ENCODE results near the gene ETS2.

The ETS2 gene

DNA sequence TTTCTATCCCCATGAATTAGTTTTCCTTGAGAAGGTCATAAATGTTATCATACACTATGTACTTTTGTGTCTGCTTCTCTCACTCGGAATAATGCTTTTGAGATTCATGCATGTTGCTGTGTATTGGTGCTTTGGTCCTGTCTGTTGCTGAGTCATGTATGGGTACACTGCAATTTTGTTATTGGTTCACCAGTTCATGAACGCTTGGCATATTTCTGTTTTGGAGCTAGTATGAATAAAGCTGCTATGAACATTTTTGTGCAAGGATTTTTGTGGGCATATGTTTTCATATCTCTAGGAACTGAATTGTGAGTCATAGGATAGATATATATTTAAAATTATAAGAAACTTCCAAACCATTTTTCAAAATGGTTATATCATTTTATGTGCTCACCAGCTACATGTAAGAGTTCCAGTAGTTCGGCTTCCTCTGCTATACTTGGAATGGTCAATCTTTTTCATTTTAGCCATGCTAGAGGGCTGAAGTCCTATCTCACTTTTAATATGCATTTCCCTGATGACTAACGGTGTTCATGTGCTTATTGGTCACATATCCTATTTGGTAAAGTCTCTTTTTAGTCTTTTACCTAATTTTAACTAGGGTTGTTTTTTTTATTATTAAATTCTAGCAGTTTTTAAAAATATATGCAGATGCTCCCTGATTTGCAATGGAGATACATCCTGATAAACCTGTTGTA, 38.2 kb downstream of the ETS2 start:
- no peak for TF ChIP-seq RAD21 (IDR thresholded peaks at IDR 0.05; ENCODE audit: low read depth)
- TF ChIP-seq TEAD4 (IDR thresholded peaks at IDR 0.05) = no peak
- TF ChIP-seq NFIC (IDR thresholded peaks at IDR 0.05) = no peak
- TF ChIP-seq, protein P1, sequence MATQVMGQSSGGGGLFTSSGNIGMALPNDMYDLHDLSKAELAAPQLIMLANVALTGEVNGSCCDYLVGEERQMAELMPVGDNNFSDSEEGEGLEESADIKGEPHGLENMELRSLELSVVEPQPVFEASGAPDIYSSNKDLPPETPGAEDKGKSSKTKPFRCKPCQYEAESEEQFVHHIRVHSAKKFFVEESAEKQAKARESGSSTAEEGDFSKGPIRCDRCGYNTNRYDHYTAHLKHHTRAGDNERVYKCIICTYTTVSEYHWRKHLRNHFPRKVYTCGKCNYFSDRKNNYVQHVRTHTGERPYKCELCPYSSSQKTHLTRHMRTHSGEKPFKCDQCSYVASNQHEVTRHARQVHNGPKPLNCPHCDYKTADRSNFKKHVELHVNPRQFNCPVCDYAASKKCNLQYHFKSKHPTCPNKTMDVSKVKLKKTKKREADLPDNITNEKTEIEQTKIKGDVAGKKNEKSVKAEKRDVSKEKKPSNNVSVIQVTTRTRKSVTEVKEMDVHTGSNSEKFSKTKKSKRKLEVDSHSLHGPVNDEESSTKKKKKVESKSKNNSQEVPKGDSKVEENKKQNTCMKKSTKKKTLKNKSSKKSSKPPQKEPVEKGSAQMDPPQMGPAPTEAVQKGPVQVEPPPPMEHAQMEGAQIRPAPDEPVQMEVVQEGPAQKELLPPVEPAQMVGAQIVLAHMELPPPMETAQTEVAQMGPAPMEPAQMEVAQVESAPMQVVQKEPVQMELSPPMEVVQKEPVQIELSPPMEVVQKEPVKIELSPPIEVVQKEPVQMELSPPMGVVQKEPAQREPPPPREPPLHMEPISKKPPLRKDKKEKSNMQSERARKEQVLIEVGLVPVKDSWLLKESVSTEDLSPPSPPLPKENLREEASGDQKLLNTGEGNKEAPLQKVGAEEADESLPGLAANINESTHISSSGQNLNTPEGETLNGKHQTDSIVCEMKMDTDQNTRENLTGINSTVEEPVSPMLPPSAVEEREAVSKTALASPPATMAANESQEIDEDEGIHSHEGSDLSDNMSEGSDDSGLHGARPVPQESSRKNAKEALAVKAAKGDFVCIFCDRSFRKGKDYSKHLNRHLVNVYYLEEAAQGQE (IDR thresholded peaks at IDR 0.05; ENCODE audit: low read depth) = no peak
- TF ChIP-seq ZBTB7A (IDR thresholded peaks at IDR 0.05; ENCODE audit: low read depth) = no peak
- TF ChIP-seq EP300 (IDR thresholded peaks at IDR 0.05; ENCODE audit: borderline replicate concordance) = no peak
- TF ChIP-seq TAF1 (IDR thresholded peaks at IDR 0.05; ENCODE audit: low read depth) = no peak
- no peak for TF ChIP-seq FOXM1 (IDR thresholded peaks at IDR 0.05; ENCODE audit: borderline replicate concordance, low read depth)
- no peak for TF ChIP-seq CREB1 (IDR thresholded peaks at IDR 0.05; ENCODE audit: low read depth)
- TF ChIP-seq, protein P2, sequence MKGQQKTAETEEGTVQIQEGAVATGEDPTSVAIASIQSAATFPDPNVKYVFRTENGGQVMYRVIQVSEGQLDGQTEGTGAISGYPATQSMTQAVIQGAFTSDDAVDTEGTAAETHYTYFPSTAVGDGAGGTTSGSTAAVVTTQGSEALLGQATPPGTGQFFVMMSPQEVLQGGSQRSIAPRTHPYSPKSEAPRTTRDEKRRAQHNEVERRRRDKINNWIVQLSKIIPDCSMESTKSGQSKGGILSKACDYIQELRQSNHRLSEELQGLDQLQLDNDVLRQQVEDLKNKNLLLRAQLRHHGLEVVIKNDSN (IDR thresholded peaks at IDR 0.05) = no peak
- no peak for TF ChIP-seq TCF12 (IDR thresholded peaks at IDR 0.05; ENCODE audit: low read depth)
- no peak for TF ChIP-seq EGR1 (IDR thresholded peaks at IDR 0.05)
- no peak for TF ChIP-seq CEBPB (IDR thresholded peaks at IDR 0.05)
- TF ChIP-seq, protein P3, sequence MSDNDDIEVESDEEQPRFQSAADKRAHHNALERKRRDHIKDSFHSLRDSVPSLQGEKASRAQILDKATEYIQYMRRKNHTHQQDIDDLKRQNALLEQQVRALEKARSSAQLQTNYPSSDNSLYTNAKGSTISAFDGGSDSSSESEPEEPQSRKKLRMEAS (IDR thresholded peaks at IDR 0.05) = no peak
- TF ChIP-seq YY1 (IDR thresholded peaks at IDR 0.05; ENCODE audit: low read depth) = no peak

DNA sequence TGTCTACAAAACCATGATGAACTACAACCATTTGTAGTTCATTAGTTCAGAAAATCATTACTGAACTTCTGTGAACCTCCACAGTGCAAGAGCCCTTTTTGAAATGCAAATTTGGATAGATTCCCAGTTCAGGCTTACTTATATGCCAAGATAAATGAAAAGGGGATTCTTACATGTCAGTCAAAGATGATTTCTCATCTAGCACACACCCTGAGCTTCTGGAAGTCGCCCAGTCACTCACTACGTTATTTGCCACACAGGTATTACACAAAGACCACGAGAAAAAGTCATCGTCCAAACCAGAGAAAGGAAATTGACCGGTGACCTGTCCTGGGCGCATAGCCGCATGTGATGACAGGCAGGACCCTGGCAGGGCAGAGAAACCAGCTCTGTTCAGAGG, 41.8 kb downstream of the ETS2 start:
- no peak for TF ChIP-seq EGR1 (IDR thresholded peaks at IDR 0.05)
- no peak for TF ChIP-seq CEBPB (IDR thresholded peaks at IDR 0.05)
- TF ChIP-seq, protein P3 (IDR thresholded peaks at IDR 0.05) = no peak

DNA sequence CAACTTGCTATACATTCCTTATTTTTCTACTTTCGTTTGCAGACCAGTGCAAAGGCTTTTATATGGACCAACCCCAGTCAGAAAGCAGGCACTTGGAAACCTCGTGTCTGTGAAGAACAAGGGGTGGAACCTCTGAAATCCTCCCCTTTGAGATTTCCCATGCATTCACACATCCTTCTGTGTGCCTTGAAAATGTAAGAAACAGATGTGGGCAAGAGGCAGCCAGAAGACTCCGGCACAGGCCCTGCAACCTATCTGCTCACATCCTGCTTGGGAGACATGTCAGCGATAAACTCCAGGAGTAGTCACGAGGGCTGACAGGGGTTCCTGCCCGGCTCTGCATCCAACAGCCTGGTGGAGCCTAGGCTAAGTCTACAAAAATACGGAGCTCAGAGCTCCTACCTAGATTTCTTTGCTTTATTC, 42.5 kb downstream of the ETS2 start:
- TF ChIP-seq ZBTB7A (IDR thresholded peaks at IDR 0.05; ENCODE audit: low read depth) (no peak), EP300 (IDR thresholded peaks at IDR 0.05; ENCODE audit: borderline replicate concordance) (no peak), CREB1 (IDR thresholded peaks at IDR 0.05; ENCODE audit: low read depth) (no peak), TEAD4 (IDR thresholded peaks at IDR 0.05) (no peak)
- TF ChIP-seq, protein P3 (IDR thresholded peaks at IDR 0.05) = no peak
- TF ChIP-seq, protein P2 (IDR thresholded peaks at IDR 0.05) = no peak

DNA sequence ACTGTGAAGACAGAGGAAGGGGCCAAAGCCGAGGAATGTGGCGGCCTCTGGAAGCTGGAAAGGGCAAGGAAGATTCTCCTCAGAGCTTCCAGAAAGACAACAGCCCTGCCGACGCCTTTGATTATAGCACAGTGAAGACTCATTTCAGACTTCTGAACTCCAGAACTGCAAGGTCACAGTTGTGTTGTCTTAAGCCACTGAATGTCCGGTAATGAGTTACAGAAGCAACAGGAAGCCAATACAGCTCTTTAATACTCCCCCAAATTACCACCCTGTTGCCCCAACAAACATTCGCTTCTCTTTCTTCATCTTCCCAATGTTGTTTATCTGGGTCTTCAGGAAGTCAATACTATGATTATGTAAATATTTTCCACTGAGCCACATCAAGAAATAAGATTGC, 44.0 kb downstream of the ETS2 start:
- TF ChIP-seq, protein P1 (IDR thresholded peaks at IDR 0.05; ENCODE audit: low read depth) = no peak
- TF ChIP-seq TEAD4 (IDR thresholded peaks at IDR 0.05) (no peak), TCF12 (IDR thresholded peaks at IDR 0.05; ENCODE audit: low read depth) (no peak), NFIC (IDR thresholded peaks at IDR 0.05) (no peak), FOXM1 (IDR thresholded peaks at IDR 0.05; ENCODE audit: borderline replicate concordance, low read depth) (no peak), TAF1 (IDR thresholded peaks at IDR 0.05; ENCODE audit: low read depth) (no peak), EGR1 (IDR thresholded peaks at IDR 0.05) (no peak), ZBTB7A (IDR thresholded peaks at IDR 0.05; ENCODE audit: low read depth) (no peak), EP300 (IDR thresholded peaks at IDR 0.05; ENCODE audit: borderline replicate concordance) (no peak)
- TF ChIP-seq, protein P2 (IDR thresholded peaks at IDR 0.05) = no peak

DNA sequence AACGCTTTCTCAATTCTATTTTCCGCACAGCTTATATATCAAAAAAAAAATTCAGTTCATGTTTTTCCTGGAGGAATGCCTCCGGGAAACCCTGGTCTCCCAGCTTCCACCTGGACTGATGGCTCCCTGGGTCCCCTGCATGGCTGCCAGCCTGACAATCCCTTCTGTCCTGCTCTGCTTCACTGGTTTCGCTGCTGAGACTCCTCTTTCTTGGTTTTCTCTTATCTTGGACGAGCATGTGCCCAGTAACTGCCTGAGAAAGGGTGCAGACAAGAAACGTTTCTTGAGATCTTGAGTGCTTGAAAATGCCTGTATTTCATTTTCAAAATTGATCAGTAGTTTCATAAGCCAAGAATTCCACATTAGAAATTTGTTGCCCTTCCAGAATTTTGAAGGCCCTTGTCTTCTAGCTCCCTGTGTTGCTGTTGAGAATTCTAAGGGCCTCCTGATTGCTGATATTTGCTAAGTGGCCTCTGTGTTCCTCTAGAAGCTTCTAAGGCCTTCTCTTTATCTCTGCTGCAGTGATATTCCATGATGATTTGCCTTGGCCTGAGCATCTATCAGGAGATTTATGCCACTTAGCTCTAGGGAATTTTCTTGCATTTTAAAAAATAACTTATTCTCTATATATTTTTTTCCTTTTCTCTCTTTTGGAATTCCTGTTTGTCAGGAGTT, 44.7 kb downstream of the ETS2 start:
- TF ChIP-seq, protein P1 (IDR thresholded peaks at IDR 0.05; ENCODE audit: low read depth) = no peak
- TF ChIP-seq FOXM1 (IDR thresholded peaks at IDR 0.05; ENCODE audit: borderline replicate concordance, low read depth) (no peak), ZBTB7A (IDR thresholded peaks at IDR 0.05; ENCODE audit: low read depth) (no peak), CEBPB (IDR thresholded peaks at IDR 0.05) (no peak), EP300 (IDR thresholded peaks at IDR 0.05; ENCODE audit: borderline replicate concordance) (no peak), EGR1 (IDR thresholded peaks at IDR 0.05) (no peak), TEAD4 (IDR thresholded peaks at IDR 0.05) (no peak), NFIC (IDR thresholded peaks at IDR 0.05) (no peak), YY1 (IDR thresholded peaks at IDR 0.05; ENCODE audit: low read depth) (no peak), TCF12 (IDR thresholded peaks at IDR 0.05; ENCODE audit: low read depth) (no peak), RAD21 (IDR thresholded peaks at IDR 0.05; ENCODE audit: low read depth) (no peak), TAF1 (IDR thresholded peaks at IDR 0.05; ENCODE audit: low read depth) (no peak), CREB1 (IDR thresholded peaks at IDR 0.05; ENCODE audit: low read depth) (no peak)
- TF ChIP-seq, protein P3 (IDR thresholded peaks at IDR 0.05) = no peak
- TF ChIP-seq, protein P2 (IDR thresholded peaks at IDR 0.05) = no peak

Measured in Ishikawa (cell line).